Measurements from ENCODE around the gene METTL6.
A peak's percentile ranks its signal among the peaks of the same experiment; 100 is the strongest.
"Not testable (repeated sequence)": the region's sequence is repeated elsewhere in the genome, so short reads cannot be mapped to it uniquely, and the experiment has no call there.

METTL6 gene

DNA sequence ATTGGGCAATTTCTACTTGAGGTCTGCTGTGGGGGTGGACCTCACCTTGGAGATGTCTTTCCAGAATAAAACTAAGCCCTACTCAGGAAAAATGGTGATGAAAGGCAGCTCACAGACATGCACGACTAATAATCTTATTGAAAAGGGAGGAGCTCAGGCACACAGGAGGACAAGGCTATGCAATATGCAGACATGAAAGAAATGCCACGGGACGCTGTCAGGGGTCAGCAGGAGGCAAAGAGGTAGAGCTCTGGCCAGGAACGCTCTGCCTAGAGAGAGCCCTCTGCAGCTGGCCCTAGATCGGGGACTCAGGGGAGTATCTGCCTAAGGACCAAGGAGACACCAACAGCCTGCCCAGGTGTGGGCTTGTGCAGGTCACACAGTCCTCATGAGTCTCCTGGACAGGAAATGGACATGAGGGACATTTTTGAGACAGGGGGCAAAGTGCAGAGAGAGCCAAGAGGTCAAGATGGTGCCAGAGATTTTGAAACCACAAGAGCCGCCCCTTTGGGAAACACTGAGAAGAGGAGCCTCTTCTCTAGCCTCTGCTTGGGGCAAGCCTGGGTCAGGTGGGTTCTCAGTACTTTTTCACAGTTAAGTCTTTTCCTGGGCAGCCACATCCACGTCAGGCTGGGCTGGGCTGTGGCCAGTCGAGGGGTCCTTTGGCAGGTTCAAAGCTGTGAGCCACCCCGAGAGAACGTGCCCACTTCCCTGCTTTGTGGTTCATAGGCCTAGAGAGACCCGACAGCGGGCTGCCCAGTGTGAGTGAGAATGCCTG lies 23.3 kb upstream of the METTL6 start:
- DNase-seq: no peak

DNA sequence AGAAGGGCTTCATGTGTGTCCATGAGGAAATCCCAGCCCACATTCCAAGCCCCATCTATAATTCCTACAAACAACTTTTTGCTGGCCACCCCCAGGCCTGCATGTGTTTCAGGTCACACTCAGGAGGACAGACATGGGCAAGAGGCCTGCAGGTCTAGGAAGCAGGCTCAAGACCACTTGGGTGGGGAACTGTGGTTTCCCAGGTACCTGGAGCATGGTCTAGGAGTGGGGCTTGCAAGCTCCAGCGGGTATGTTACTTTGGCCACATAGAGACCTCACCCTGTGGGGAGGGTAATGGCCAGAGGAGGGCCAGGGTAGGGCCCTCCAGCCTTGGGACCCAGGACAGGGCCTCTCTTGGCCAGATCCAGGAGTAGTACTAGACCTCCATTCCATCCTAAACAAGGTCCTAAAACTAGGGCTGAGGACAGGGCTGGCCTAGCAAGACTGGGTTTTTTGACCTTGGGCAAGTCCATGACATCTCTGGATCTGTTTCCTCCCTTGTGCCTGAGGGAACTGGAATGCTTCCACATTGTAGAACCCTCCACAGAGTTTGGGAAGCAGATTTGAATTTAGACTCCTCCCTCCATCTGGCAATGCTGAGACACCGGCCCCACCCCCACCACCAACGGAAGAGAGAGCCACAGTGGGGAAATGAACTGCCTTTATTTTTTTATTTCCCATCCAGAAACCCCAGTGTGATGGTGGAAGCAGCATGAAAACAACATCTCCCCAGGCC lies 22.3 kb upstream of the METTL6 start:
- no peak for DNase-seq

DNA sequence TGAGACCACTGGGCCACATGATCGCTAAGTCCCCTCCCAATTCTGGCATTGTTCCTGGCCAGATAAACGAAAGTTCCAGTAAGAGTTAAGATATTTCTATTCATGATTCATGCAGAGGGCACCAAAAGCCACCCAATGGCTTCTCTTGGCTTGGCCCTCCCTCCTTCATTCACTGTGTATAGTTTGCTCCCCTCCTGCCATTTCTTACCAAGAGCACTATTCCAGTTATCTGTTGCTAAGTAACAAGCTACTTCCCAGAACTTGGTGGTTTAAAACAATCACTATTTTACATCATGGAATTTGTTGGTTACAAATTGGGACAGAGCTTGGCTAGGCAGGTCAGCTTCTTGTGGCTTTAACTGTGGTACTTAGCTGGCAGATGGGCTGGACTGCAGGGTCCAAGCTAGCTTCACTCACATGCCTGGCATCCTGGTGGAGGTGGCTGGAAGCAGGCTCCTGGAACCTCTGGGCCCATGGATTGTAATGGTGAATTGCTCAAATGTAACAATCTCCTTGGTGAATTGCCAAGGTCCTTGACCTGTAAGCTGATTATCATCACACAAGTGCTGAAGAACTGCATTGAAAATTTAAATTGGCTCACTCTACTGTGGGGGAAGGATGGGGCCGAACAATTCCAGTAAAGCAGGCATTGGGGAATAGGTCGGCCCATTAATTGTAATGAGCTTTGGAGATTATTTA lies 16.6 kb upstream of the METTL6 start:
- no peak for DNase-seq

DNA sequence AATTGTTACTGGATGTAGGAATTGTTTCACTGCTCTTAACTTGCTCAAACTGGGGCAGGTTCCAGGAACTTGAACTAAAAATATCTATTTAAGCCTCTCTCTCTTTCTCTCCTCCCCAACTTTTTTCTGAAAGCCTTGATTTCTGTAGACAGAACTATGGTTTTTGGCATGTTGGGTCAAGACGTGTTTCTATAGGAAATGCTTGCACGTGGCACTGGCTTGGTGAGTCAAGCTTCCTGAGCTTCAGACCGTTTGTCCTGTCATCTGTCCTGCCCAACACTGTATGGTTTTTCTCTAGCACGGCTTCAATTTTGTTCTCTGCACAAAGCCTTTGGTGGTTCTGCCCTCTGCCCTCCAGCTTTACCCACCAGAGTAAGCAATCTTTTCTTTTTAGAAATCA lies 13.5 kb upstream of the METTL6 start:
- DNase-seq: no peak

DNA sequence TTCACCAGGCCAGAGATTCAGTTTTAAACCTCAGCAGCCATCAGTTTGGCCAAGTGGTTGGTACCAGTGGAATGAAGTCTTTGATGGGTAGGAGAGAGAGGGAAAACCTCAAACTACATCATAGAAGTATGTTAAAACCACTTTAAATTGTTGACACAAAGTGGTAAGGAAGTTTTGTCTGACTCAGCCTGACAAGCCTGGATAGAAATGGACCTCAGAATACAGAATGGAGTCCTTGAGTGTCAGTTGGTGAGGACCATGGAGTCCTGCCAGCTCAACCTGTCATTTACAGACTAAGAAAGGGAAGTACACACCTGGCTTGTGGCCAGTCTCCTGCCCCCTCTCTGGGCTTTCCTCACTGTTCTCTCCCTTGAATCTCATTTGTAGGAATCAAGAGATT lies 12.1 kb upstream of the METTL6 start:
- no peak for DNase-seq

DNA sequence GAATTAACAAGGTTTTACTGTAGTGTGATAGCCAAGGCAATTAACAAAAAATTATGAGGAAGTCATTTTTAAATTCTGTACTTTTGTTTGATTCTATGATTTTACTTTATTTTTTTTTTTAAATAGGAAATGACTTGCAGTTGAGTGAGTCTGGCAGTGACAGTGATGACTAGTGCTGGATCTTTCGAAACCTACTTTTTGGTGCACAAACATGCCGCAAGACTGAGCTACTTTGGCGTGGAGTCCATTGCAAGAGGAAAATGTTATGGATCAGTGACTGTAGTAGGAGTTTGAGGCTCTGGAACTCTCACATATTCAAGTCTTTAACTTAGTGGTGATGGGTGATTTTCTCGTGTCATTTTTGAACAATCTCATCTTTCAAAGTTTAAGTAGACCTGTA lies 11.6 kb upstream of the METTL6 start:
- no peak for DNase-seq

DNA sequence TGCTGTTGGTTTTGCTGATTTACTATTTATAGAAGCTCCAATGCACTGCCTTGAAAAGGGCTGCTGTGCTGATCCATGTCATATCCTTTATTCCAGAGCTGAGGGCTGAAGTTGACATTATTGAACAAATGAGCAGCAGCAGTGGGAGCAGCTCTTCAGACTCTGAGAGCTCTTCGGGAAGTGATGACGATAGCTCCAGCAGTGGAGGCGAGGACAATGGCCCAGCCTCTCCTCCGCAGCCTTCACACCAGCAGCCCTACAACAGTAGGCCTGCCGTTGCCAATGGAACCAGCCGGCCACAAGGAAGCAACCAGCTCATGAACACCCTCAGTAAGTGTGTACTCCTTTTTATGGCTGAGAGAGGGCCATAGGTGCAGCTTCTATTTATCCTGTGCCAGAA lies 8.9 kb upstream of the METTL6 start:
- DNase-seq: no peak

DNA sequence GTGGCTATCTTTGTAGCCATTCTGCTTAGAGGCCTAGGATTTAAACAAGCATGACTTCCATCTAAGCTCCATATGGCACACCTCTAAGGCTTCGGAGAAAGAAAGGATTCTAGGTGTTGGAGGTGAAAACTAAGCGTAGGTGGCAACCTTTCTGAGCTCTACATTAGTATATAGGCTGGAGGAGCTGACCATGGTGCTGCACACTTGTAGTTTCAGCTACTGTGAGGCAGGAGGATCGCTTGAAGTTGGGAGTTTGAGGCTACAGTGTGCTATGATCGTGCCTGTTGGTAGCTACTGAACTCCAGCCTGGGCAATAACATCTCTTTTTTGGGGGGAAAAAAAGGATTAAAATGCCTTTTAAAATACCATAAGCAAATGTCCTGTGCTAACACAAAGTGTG lies 7.4 kb upstream of the METTL6 start:
- DNase-seq: no peak

DNA sequence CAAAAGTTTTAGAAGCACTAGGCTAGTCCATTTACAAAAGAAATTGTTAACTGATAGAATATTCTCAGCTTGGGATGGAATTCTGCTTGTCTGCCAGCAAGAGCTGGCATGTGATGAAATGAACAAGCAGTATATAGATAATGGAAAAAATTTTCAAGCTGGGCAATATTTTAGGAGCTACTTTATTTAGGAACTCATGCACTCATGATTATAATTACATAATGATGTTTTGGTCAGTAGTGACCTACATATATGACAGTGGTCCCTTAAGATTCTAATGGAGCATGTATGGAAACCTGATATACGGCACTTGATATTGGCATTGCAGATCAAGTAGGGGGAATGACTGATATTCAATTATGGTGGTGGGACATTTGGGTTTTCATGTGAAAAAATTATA lies 6.2 kb upstream of the METTL6 start:
- no peak for DNase-seq

DNA sequence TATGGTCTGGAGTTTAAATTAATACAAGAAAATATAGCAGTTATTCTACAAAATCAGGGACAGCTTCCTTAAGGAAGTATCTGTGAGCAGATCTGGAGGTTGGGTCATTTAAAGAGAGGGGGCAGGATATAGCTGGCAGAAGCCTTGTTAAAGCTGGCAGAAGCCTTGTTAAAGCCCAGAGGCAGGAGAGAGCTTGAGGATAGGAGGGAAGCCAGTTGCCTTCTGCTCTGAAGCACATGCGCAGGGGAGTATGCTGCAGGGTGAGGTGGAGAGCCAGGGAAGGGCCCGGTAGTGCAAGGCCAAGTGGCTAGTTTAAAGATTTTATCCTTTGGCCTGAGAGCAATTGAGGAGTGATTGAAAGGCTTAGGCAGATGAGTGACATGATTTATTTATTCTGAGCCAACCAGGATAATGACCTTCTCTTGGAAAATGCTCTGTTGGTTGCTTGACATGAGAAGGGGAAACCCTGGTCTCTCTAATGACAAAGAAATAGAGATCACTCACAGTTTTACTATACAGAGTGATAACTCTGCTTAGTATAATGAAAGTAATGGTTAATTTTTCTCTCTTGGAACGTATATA lies 4.0 kb upstream of the METTL6 start:
- DNase-seq: no peak

DNA sequence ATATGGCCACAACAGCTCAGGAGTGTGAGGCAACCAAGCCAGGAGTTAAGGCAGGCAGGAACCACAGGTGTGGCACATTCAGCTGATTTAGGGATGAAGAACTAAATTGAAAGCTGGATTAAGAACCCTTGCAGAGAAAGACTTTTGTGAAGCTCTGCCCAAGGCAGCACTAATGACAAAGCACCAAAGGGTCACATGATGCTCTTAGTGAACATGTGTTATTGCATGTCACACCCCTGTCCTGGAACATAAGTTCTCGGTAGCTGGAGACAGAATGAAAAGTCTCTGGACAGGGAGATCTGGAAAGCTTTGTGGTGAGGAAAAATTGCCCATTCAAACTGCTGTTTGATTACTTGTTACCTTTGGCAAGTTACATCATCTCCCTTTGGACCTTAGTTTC lies 3.3 kb upstream of the METTL6 start:
- DNase-seq: no peak

DNA sequence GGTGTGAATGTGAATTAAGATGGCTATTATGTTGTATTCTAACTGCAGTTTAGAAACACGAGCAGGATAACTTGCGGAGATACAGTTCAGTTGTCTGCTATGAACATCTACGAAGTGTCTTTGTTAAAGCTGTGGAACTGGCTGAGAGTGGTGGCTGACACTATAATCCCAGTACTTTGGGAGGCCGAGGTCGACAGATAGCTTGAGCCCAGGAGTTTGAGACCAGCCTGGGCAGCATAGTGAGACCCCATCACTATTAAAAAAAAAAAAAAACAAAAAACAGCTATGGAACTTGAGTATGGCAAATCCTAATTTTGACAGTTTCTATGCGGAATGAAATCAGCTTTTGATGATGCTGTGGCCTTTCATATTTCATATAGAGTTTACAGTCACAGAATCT lies 1.7 kb upstream of the METTL6 start:
- DNase-seq: no peak

DNA sequence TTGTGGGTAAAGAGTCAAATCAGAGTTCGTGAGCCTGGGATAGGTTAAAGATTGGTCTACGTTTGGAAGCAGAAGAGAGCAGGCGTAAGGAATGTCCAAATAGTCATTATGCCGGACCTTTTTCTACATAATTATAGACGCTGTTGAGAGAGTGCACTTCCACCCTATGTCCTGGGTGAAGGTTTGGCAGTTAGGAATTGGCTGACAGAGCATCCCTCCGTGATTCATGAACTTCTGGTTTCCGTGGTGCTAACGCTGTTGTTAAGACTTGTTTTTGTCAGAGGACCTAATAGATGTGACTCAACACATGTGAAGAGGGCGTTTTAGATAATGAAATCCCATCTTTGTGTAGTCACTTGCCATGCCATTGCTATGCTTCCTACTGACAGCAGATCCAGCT lies 1.2 kb upstream of the METTL6 start:
- DNase-seq: no peak

DNA sequence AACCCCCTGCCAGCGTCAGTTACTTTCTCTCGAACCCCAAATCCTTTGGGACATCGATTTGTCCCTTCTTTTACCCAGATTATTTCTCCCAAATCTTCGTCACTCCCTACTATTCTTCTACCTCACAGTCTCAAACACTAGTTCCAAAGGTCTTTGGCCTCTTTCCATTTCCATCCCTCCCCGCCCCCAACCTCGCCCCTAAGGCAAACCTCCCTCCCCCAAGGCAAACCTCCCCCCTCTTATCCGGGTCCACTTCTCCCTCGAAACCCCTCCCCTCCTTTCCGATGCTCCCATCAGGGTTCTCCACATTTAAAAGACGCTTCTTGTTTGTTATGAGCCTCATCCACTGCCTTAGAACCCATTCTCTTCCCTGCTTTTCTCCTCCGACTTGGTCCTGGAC lies 637 bp upstream of the METTL6 start:
- no peak for DNase-seq

DNA sequence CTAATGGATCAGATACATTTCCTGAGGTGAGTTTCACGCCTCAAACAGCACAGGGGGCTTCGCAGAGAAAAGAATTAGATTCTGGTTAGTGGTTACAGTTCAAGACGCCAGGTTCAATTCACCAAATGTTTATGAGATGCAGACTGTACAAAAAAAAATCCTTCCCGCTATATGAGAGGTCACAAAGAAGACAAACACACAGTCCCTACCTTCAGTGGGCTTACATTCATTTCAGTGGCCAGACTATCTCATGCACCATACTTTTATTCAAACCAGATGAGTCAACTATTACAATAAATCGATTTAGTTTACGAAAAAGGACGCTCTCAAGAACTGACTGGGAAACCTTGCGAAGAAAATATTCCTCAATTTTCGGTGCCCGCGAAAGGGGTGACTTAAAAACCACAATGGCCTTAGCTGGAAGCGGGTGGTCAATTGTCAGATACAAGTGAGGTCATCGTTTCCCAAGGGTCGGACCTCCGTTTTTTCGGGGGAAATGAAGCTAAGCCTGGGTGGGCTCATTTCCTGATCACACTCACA lies 695 bp downstream of the METTL6 start:
- no peak for DNase-seq

DNA sequence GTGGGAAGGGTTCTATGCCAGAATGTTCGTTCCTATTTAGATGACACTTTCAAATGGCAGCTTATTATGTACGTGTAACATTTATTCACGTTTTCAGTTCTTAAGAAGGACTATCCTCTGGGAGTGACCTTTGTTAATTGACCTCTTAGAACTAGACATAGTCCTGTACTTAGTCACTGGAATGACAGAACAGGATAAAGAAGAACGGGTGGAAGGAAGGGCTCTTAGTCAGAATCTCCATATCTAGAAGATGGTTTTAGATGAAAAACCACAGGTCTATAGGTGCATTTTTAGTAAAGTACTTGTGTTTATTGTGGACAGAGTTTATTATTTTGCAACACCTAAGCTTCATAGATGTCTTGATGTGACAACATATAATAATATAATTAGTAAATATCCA lies 6.5 kb downstream of the METTL6 start:
- no peak for DNase-seq

DNA sequence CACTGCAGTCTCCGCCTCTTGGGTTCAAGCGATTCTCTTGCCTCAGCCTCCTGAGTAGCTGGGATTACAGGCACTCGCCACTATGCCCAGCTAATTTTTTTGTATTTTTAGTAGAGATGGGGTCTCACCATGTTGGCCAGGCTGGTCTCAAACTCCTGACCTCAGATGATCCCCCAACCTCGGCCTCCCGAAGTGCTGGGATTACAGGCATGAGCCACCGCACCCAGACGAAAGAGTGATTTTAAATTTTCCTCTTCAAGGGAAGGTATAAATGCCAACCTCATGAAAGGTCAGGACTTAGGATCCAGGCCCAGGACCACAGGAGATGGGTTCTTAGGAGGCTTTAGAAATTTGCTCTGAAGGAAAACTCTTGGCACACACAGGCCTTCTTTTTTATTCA lies 16.4 kb downstream of the METTL6 start:
- DNase-seq: not testable (repeated sequence)

DNA sequence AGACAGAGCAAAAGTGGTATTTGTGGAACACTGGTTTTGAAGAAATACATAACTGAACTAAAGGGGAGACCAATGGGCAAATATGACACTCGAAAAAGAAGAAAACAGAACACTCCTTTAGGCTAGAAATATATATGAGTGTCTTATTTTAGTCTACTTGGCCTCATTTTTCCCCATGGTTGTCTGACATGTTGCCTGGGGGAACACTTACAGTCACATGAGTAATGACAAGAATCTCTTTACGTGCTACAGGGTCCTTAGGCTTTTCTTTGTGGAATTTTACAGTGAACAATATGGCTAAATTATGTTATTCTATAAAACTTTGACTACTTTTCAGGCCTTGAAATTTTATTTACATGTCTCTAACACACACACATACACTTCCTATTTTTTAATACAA lies 17.6 kb downstream of the METTL6 start:
- DNase-seq: no peak

DNA sequence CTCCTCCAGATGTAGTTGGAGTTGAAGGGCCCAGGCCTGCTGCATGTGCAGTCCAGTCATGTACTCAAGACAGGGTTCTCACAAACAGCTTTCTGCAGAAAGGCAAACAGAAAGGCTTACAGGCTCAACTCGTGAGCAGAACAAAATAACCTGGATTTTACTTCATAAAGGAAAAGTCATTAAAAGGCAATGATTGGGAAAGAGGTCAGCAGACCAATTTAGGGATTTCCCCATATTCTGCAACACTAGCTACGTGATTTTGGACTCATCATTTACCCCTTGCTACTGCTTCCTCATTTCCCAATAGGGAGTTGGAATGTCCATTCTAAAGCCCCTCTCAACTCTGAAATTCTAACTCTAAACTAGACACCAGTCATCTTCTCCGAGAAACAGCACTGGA lies 18.1 kb downstream of the METTL6 start:
- no peak for DNase-seq

DNA sequence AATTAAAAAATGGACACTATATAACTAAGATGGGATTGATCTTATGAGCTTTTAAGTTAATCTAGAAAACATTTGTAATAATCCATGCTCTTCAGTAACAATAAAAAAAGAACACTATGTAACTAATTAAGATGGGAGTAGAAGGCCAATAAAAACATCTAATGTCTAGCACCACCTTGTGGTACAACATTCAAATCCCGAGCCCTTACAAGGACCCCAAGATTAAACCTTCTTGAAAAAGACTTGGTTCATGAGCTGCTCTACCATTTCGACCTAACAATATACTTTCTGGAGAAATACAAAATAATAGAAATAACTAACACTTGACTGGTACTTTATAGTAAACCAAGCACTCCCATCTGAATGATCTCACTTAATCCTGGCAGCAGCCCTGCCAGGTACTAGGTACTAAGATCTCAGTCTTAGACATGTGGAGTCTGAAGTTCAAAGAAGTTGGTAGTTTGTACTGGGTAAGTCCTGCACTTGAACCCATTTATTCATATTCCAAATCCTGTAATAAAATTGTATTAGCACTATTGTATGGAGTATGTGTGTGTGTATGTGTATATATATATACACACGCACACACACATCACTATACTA lies 21.8 kb downstream of the METTL6 start:
- DNase-seq: peak; percentile 21

DNA sequence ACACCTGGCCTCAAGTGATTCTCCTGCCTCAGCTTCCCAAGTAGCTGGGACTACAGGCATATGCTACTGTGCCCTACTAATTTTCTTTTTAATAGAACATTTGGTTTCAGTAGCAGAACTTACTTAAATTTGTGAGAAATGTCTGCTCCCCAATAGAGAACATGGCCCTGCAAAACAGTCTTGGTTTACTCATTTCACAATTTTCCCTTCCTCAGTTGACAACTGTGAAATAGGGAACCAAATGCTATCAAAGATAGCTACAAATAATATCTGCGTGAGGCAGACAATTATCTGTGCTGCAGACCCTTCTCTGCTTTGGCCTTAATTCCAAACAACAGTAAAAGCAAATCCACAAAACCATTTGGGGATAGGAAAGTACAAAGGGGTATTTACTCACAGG lies 22.6 kb downstream of the METTL6 start:
- no peak for DNase-seq

DNA sequence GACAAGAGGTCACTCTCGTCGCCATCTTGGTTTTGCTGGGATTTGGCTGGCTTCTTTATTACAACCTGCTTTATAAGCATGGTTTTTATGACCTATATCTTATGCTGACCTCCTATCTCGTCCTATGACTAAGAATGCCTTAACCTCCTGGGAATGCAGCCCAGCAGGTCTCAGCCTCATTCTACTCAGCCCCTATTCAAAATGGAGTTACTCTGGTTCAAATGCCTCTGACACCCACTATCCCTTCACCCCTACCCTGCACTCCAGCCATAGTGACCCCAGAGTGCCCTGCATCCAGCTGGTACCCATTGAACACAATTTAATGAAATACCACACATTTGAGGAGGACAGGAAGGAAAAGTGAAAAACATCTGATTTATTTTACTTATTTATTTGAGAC lies 23.4 kb downstream of the METTL6 start:
- DNase-seq: no peak

DNA sequence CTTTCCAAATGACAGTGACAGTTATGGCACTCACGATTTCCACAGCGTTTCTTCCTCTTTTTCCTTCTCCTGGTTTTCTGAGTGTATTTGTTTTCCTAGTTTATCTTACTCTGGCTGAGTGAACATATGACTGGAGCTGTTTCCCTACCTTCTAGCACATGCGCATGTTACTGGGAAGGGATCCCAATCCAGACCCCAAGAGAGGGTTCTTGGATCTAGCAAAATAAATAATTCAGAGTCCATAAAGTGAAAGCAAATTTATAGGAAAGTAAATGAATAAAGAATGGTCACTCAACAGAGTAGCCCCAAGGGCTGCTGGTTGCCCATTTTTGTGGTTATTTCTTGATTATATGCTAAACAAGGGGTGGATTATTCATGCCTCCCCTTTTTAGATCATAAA lies 23.8 kb downstream of the METTL6 start:
- DNase-seq: no peak
